GM19193 (cell line): ENCODE measurements around the gene CENPX.

Experiments
- POLR2A ChIP-seq: IDR thresholded peaks from 4 replicates; pipeline ENCODE4 v1.6.1; 2011; ENCODE audit not compliant: insufficient read depth, insufficient read length; ENCODE audit errors: extremely low read depth

The CENPX gene

GRCh38 chr17:82049521-82049971 is 26.9 kb upstream of the CENPX start:
- no peak for TF ChIP-seq POLR2A

- TF ChIP-seq POLR2A, result no peak
Measured at GRCh38 chr17:82049106-82049505, 26.4 kb upstream of the CENPX start.

GRCh38 chr17:82048571-82048971 is 25.9 kb upstream of the CENPX start:
- TF ChIP-seq POLR2A, result no peak

GRCh38 chr17:82047914-82048570 is 25.4 kb upstream of the CENPX start:
- no peak for TF ChIP-seq POLR2A

GRCh38 chr17:82047379-82047778 is 24.7 kb upstream of the CENPX start:
- no peak for TF ChIP-seq POLR2A

GRCh38 chr17:82046903-82047302 is 24.2 kb upstream of the CENPX start:
- no peak for TF ChIP-seq POLR2A

GRCh38 chr17:82045936-82046484 is 23.3 kb upstream of the CENPX start:
- TF ChIP-seq POLR2A, result no peak

- TF ChIP-seq POLR2A, result no peak
Measured at GRCh38 chr17:82043507-82043906, 20.8 kb upstream of the CENPX start.

- TF ChIP-seq POLR2A, result no peak
Measured at GRCh38 chr17:82042649-82043048, 20.0 kb upstream of the CENPX start.

- TF ChIP-seq POLR2A, result no peak
Measured at GRCh38 chr17:82041144-82041814, 18.6 kb upstream of the CENPX start.

- TF ChIP-seq POLR2A, result no peak
Measured at GRCh38 chr17:82039695-82040299, 17.1 kb upstream of the CENPX start.

GRCh38 chr17:82037889-82038195 is 15.2 kb upstream of the CENPX start:
- no peak for TF ChIP-seq POLR2A

- TF ChIP-seq POLR2A, result peak; percentile 97
Measured at GRCh38 chr17:82037092-82037888, 14.6 kb upstream of the CENPX start, which contains the start of gene DCXR. Gene DCXR (minus strand): TSS chr17:82037697. CDS start chr17:82037682, 15 bp downstream.

GRCh38 chr17:82036634-82037091 is 14.0 kb upstream of the CENPX start:
- no peak for TF ChIP-seq POLR2A
